GM10266 (cell line): Measurements from ENCODE around the gene TMPRSS9.

Experiments
- DNase-seq: peaks from one replicate; pipeline ENCODE4 v3.0.0; 2012; ENCODE audit errors: extremely low spot score
- CTCF ChIP-seq: IDR thresholded peaks from 2 replicates; pipeline ENCODE4 v1.5.1; 2012; ENCODE audit warnings: mild to moderate bottlenecking, low read depth; ENCODE audit not compliant: control insufficient read depth, insufficient read depth; ENCODE audit errors: missing control alignments

Gene TMPRSS9

GRCh38 chr19:2374808-2375207 lies 14.7 kb downstream of the TMPRSS9 start:
- no peak for DNase-seq
- TF ChIP-seq CTCF = no peak

GRCh38 chr19:2375353-2376121 lies 15.5 kb downstream of the TMPRSS9 start:
- no peak for TF ChIP-seq CTCF
- DNase-seq = no peak

GRCh38 chr19:2376784-2377519 lies 16.9 kb downstream of the TMPRSS9 start:
- no peak for DNase-seq
- TF ChIP-seq CTCF = no peak

- DNase-seq = no peak
- no peak for TF ChIP-seq CTCF
Measured at GRCh38 chr19:2380567-2380966, 20.5 kb downstream of the TMPRSS9 start.

GRCh38 chr19:2381148-2381820 lies 21.2 kb downstream of the TMPRSS9 start:
- TF ChIP-seq CTCF = no peak
- no peak for DNase-seq

GRCh38 chr19:2382530-2383222 lies 22.6 kb downstream of the TMPRSS9 start:
- TF ChIP-seq CTCF = no peak
- DNase-seq = no peak
